Stimulated activated CD4-positive, alpha-beta T cell treated with anti-CD3 and anti-CD28 coated beads, Interleukin-4, amount 100 ng/mL, for 24 hours (primary cell): Measurements from ENCODE around the gene ELOB.

Experiments
- DNase-seq: peaks from one replicate; pipeline ENCODE4 v3.0.0-alpha.2; 2020

ELOB gene

GRCh38 chr16:2766430-2767139, 10.5 kb downstream of the ELOB start:
- no peak for DNase-seq

GRCh38 chr16:2765462-2766404, 11.3 kb downstream of the ELOB start:
- no peak for DNase-seq

- no peak for DNase-seq
These were observed 12.4 kb downstream of the ELOB start for GRCh38 chr16:2764718-2765117.

GRCh38 chr16:2763173-2763572, 13.9 kb downstream of the ELOB start:
- DNase-seq = no peak

- DNase-seq = no peak
These were observed 14.4 kb downstream of the ELOB start for GRCh38 chr16:2762711-2763110.

- DNase-seq = no peak
These were observed 15.0 kb downstream of the ELOB start for GRCh38 chr16:2761886-2762583.

GRCh38 chr16:2761472-2761871, 15.6 kb downstream of the ELOB start:
- no peak for DNase-seq

- DNase-seq = no peak
These were observed 19.7 kb downstream of the ELOB start for GRCh38 chr16:2757344-2757743.

GRCh38 chr16:2756288-2757015, 20.6 kb downstream of the ELOB start:
- DNase-seq = no peak

GRCh38 chr16:2755158-2755557, 21.9 kb downstream of the ELOB start:
- no peak for DNase-seq

GRCh38 chr16:2753733-2754020, 23.4 kb downstream of the ELOB start:
- no peak for DNase-seq

- peak; percentile 64 for DNase-seq
These were observed 24.0 kb downstream of the ELOB start for GRCh38 chr16:2752850-2753732.

GRCh38 chr16:2752035-2752849, 24.8 kb downstream of the ELOB start, which contains the start of gene SRRM2:
Gene SRRM2, plus strand, starts transcription at chr16:2752638. Its CDS starts 3,727 bp downstream, at chr16:2756365.
- DNase-seq = peak; percentile 94

- no peak for DNase-seq
These were observed 25.5 kb downstream of the ELOB start for GRCh38 chr16:2751577-2752034.

- no peak for DNase-seq
These were observed 27.1 kb downstream of the ELOB start for GRCh38 chr16:2749936-2750335.

GRCh38 chr16:2749476-2749875, 27.6 kb downstream of the ELOB start:
- no peak for DNase-seq

- no peak for DNase-seq
These were observed 28.2 kb downstream of the ELOB start for GRCh38 chr16:2748757-2749455.

GRCh38 chr16:2745961-2746360, 31.1 kb downstream of the ELOB start:
- DNase-seq = no peak

- DNase-seq = no peak
These were observed 31.8 kb downstream of the ELOB start for GRCh38 chr16:2745116-2745890.
